Measurements from ENCODE around the gene ZDHHC20.

Gene ZDHHC20

GRCh38 chr13:21395953-21396352 is 63.1 kb downstream of the ZDHHC20 start:
- TF ChIP-seq TEAD4 (IDR thresholded peaks at IDR 0.05) (no peak), FOXM1 (IDR thresholded peaks at IDR 0.05; ENCODE audit: borderline replicate concordance, low read depth) (no peak), REST (IDR thresholded peaks at IDR 0.05; ENCODE audit: low read depth) (no peak), MAX (IDR thresholded peaks at IDR 0.05) (no peak), EGR1 (IDR thresholded peaks at IDR 0.05) (no peak), CREB1 (IDR thresholded peaks at IDR 0.05; ENCODE audit: low read depth) (no peak), TAF1 (IDR thresholded peaks at IDR 0.05; ENCODE audit: low read depth) (no peak), RAD21 (IDR thresholded peaks at IDR 0.05; ENCODE audit: low read depth) (no peak), NFIC (IDR thresholded peaks at IDR 0.05) (no peak), USF1 (IDR thresholded peaks at IDR 0.05) (no peak), TCF12 (IDR thresholded peaks at IDR 0.05; ENCODE audit: low read depth) (no peak), ZBTB7A (IDR thresholded peaks at IDR 0.05; ENCODE audit: low read depth) (no peak), CEBPB (IDR thresholded peaks at IDR 0.05) (no peak), YY1 (IDR thresholded peaks at IDR 0.05; ENCODE audit: low read depth) (no peak), EP300 (IDR thresholded peaks at IDR 0.05; ENCODE audit: borderline replicate concordance) (no peak)

DNA sequence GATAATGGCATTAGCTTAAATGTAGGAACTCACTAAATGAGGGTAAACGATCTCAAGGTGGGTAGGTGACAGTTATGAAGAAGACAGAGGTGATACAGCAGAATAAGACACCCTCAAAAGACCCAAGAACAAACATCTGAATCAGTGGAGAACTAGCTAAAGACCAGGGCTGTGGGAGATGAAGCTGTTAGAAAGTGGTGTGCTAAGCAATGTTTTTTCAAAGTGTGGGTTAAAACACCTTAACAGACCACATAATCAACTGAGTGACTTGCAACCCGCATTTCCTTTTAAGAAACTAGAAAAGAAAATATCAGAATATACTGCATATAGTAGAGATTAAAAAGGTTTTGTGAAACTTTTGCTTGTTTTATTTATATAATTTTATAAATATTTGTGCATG is 70.0 kb downstream of the ZDHHC20 start:
- TF ChIP-seq RAD21 (IDR thresholded peaks at IDR 0.05; ENCODE audit: low read depth): no peak
- TF ChIP-seq USF1 (IDR thresholded peaks at IDR 0.05): no peak
- no peak for TF ChIP-seq CEBPB (IDR thresholded peaks at IDR 0.05)
- TF ChIP-seq MAX (IDR thresholded peaks at IDR 0.05): no peak
- no peak for TF ChIP-seq FOXM1 (IDR thresholded peaks at IDR 0.05; ENCODE audit: borderline replicate concordance, low read depth)
- no peak for TF ChIP-seq TAF1 (IDR thresholded peaks at IDR 0.05; ENCODE audit: low read depth)
- no peak for TF ChIP-seq EP300 (IDR thresholded peaks at IDR 0.05; ENCODE audit: borderline replicate concordance)
- TF ChIP-seq TEAD4 (IDR thresholded peaks at IDR 0.05): no peak
- no peak for TF ChIP-seq YY1 (IDR thresholded peaks at IDR 0.05; ENCODE audit: low read depth)
- TF ChIP-seq REST (IDR thresholded peaks at IDR 0.05; ENCODE audit: low read depth): no peak
- TF ChIP-seq EGR1 (IDR thresholded peaks at IDR 0.05): no peak
- TF ChIP-seq TCF12 (IDR thresholded peaks at IDR 0.05; ENCODE audit: low read depth): no peak
- no peak for TF ChIP-seq CREB1 (IDR thresholded peaks at IDR 0.05; ENCODE audit: low read depth)
- TF ChIP-seq ZBTB7A (IDR thresholded peaks at IDR 0.05; ENCODE audit: low read depth): no peak
- TF ChIP-seq NFIC (IDR thresholded peaks at IDR 0.05): no peak

GRCh38 chr13:21385710-21386109 is 73.4 kb downstream of the ZDHHC20 start:
- no peak for TF ChIP-seq NFIC (IDR thresholded peaks at IDR 0.05)
- no peak for TF ChIP-seq TEAD4 (IDR thresholded peaks at IDR 0.05)
- TF ChIP-seq ZBTB7A (IDR thresholded peaks at IDR 0.05; ENCODE audit: low read depth): no peak
- TF ChIP-seq TAF1 (IDR thresholded peaks at IDR 0.05; ENCODE audit: low read depth): no peak
- no peak for TF ChIP-seq CREB1 (IDR thresholded peaks at IDR 0.05; ENCODE audit: low read depth)
- no peak for TF ChIP-seq EGR1 (IDR thresholded peaks at IDR 0.05)
- TF ChIP-seq MAX (IDR thresholded peaks at IDR 0.05): no peak

DNA sequence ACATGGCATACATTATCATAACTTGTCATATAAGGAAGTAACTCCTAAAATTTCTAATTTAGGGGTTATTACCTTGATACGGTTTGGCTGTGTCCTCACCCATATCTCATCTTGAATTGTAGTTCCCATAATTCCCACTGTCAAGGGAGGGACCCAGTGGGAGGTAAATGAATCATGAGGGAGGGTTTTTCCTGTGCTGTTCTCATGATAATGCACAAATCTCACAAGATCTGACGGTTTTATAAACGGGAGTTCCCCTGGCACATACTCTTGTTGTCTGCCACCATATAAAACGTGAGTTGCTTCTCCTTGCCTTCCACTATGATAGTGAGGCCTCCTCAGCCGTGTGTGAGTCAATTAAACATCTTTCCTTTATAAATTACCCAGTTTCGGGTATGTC is 76.0 kb downstream of the ZDHHC20 start:
- TF ChIP-seq TCF12 (IDR thresholded peaks at IDR 0.05; ENCODE audit: low read depth): no peak
- TF ChIP-seq RAD21 (IDR thresholded peaks at IDR 0.05; ENCODE audit: low read depth): no peak
- no peak for TF ChIP-seq EP300 (IDR thresholded peaks at IDR 0.05; ENCODE audit: borderline replicate concordance)
- TF ChIP-seq TEAD4 (IDR thresholded peaks at IDR 0.05): no peak
- no peak for TF ChIP-seq NFIC (IDR thresholded peaks at IDR 0.05)
- no peak for TF ChIP-seq REST (IDR thresholded peaks at IDR 0.05; ENCODE audit: low read depth)
- TF ChIP-seq CEBPB (IDR thresholded peaks at IDR 0.05): no peak
- no peak for TF ChIP-seq FOXM1 (IDR thresholded peaks at IDR 0.05; ENCODE audit: borderline replicate concordance, low read depth)

Measured in Ishikawa (cell line).